ENCODE results near the gene CCL19.

The CCL19 gene

DNA sequence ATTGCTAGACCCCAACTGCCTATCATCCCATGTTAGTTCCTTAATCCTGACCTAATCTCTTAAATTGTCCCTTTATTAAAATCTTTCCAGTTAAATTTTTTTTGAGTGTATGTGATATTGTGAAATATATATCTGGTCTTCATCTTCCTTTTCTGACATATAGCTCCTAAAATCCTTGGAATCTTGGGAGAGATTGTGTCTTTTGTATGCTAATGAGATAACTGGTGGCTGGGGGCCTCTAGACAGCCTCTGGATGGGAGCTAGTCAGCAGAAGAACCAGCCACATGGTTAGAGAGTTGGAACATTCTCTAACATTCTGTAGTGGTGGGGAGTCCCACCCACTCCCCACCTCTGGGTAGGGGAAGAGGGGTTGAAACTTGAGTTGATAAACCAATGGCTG is 3.7 kb upstream of the CCL19 start:
- DNase-seq (ENCODE audit: low spot score) = no peak

DNA sequence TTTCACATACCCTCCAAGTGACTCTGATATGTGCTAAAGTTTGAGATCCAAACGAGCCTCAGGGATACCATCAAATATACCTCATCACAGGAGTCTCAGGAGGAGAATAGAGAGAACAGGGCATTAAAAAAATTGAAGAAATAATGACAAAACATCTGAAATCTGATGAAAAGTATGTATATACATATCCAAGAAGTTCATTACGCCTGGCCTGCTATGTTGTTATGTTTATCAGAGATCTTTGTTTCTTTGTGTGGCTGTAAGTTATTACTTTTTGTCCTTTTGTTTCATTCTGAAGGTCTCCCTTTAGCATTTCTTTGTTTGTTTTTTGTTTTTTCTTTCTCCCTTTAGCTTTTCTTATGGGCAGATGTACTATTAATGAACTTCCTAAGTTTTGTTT is 2.5 kb upstream of the CCL19 start:
- DNase-seq (ENCODE audit: low spot score) = no peak

DNA sequence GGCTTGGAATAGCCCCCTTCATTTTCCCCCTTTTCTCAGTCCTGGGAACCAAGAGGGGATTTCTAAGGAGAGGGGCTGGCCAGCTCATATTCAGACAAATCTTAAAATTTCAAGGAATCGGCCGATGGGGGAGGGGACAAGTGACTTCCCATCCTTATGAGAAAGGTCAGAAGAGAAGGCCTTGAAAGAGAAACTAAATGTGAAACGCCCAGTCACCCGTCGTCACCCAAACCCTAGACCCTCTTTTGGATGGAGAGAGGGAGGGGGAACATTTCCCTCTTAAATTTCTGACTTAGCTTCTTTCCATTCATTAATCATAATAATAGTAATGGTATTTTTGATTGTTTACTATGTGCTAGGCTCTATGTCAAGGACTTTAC is 850 bp upstream of the CCL19 start:
- DNase-seq (ENCODE audit: low spot score) = no peak

DNA sequence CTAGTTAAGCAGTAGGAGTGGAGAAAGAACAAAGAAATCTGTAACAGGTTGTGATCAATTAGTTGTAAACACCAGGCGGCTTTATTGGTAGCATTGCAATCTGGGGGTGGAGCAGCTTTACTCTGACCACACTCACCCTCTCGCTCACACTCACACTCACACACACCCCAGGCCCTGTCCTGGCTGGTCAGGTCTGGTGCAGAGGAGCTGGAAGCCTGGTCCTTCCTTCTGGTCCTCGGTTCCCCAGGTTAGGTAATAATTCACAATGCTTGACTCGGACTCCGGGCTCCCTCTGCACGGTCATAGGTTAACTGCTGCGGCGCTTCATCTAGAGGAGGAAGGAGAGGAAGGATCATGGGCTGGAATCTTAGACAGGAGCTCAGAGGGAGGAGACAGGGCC is 1.6 kb downstream of the CCL19 start:
- DNase-seq (ENCODE audit: low spot score) = no peak

DNA sequence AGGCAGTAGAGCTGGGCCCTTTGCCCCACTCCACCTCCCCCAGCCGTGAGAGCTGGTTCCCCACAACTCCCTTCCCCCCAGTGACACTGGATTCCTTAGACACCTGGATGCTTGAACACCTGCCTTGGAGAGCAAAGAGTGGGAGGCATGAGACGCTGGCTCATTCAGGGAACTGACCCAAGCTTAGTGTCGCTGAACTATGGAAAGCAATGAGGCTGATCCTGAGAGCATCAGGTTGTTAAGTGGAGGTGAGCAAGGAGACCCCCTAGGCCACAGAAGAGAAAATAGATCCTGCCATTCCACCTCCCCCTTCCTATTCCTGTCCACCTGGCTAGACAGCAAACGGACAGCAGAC is 2.0 kb downstream of the CCL19 start:
- no peak for DNase-seq (ENCODE audit: low spot score)

DNA sequence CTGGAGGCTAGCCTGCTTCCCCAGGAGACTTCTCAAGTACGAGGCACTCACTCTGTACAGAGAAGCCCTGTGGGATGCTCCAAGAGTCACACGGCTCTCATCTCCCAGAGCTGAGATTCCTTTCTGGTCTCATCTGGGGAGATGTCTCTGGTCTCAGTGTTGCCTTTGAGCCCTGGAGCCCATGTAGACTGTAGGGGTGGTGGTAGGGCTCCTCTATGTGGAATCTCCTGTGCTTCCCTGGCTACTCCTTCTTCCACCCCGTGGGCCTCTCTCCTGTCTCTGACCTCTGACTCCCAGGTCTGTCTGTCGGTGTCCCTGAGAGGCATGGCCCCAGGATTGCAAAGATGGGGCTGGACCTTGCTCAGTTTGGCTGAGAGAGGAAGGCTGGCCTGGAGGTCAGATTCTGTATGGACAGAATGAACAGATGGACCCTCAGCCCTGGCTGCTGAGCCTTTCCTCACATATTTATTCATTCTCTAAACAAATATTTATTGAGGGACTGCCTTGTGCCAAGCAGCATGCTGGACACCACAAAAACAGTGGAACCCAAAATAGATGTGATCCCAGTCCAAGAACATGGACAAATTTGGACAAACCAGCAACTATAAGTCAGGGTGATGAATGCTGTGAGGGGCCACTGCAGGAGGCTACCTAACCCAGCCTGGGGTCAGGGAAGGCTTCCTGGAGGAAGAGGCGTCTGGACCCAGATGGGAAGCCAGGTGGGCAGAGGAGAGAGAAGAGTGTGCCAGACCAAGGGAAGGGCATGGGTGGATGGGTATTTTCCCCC is 2.6 kb downstream of the CCL19 start:
- no peak for DNase-seq (ENCODE audit: low spot score)

DNA sequence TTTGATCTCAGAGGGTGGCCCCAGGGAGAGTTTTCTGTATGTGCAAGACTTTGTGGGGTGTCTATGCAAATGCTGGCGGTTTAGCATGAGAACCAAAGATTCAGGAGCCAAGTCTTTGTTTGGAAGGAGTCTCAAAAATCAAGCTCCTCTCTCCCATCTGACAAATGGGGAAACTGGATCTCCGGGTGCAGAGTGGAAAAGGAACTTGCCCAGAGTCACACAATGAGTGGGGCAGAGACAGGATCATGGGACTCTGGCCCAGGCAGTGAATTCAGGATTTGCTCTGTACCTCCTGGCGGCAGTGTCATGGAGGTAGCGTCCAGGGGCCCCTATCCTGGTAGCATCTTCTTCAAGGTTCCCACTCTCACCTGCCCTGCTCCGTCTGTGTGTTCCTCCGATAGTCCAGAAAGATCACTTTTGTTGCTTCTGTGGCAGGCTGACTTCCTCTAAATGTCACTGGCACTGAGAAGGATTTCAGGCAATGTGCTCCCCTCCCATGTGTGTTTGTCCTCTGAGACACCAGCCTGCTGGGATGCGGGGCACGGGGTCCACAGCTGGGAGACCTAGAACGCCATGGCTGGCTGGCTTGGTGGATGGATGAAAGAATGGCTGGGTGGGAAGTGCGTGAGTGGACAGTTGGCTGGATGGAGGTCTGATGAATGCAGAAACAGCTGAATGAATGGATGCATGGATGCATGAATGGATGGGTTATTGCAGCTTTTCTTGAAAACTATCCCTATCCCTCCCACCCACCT is 3.6 kb downstream of the CCL19 start:
- no peak for DNase-seq (ENCODE audit: low spot score)

DNA sequence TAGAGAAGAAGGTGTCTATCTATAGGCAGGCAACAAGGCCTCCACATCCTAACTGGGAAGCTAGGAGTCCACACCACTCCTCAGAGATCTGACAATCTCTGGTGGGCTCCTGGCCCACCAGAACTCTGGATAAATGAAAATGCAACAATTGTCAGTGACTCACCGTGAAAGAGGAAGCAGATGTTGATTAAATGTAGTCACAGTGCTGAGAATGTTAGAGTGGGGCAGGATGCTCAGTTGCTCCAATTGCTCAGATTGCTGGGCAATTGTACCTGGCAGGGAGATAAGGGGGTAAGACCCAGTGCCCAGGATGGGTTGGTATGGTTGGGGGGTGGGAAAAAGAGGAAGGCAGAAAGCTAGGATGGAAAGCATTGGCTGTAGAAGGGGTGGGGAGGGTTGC is 4.3 kb downstream of the CCL19 start:
- no peak for DNase-seq (ENCODE audit: low spot score)

DNA sequence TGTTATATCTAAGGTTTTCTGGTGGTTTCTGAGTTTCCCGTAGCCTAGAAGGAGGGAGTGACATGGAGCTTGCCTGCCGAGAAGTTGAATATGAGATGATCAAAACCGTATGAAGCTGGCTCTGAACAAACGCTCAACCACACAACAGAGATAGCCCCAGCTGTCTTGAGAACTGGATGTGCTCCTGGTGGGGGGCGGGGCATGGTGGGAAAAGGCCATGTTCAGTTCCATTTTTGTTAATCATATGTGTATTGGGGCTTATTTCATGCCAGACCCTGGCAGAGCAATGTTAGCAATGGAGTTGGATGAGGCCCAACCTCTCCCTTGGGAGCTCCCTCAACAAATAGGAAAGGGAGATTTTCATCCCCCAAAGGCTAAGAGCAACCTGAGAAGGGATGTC is 4.8 kb downstream of the CCL19 start:
- DNase-seq (ENCODE audit: low spot score) = no peak

DNA sequence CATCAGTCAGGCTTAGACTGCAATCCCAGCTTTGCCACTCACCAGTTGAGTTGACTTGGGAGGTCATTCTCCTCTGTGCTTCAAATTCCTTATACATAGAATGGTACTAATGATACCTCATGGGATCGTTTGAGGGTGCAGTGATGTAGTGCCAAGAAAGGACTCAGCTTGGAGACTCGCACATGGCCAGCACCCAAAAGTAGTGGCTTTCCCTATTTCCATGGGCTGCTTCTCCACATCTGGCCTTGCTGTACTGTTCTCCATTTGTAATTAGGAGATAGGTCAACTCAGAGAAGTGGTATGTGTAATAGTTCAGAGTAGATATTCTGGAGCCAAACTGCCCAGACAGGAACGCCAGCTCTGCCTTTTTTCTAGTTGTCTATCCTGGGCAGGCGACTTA is 5.5 kb downstream of the CCL19 start:
- DNase-seq (ENCODE audit: low spot score) = no peak

DNA sequence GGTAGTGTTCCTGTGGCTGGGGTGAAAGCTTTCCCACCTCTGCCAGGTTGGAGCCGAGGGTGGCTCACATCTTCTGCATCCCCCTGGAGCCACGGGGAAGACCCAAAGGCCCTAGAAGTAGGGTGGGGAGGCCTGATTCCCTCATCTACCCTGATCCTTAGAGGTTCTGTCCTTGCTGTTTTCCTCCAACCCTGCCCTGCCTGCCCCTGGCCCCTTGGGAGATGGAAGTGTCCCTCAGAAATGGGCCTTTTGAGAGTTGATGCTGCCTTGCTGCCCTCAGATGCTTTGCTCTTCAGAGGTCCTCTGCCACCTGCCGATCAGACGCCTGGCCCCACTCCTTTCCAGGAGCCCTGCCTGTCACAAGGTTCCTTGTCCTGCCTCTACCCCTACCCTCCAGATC is 6.3 kb downstream of the CCL19 start:
- DNase-seq (ENCODE audit: low spot score) = no peak

DNA sequence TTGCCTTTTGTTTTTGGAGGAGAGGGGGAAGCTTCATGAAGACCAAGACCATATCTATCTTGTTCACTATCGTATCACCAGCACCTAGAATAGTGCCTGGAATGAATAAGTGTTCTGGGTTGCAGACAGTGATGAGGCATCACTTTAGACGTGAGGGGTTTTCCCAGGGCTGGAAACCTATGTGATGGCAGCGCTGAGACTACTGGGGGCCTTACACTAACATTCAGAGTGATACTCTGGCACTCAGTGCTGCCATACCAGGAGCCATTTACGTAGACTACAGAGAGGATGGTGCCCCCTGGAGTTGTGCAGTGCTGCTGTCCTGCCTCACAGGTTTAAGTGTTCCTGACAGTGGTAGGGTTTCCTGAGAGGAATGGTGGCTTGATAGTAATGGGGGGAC is 6.9 kb downstream of the CCL19 start:
- no peak for DNase-seq (ENCODE audit: low spot score)

DNA sequence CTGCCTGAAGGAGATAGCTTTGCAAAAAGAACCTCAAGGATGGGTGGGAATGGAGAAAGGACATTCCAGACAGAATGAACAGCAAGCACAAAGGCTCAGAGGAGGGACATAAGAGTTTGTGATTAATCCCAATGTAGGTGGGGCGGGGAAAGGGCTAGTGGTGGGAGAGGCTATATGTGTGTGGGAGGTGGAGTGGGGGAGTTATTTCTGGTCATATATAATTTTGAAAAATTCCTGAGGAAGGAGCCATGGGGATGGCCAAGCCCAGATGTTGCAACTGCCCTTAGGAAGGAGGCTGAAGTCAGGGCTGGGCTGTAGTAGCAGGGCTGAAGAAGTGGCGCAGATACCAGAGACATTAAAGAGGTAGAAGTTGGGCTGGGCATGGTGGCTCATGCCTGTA is 15.2 kb downstream of the CCL19 start:
- no peak for DNase-seq (ENCODE audit: low spot score)

DNA sequence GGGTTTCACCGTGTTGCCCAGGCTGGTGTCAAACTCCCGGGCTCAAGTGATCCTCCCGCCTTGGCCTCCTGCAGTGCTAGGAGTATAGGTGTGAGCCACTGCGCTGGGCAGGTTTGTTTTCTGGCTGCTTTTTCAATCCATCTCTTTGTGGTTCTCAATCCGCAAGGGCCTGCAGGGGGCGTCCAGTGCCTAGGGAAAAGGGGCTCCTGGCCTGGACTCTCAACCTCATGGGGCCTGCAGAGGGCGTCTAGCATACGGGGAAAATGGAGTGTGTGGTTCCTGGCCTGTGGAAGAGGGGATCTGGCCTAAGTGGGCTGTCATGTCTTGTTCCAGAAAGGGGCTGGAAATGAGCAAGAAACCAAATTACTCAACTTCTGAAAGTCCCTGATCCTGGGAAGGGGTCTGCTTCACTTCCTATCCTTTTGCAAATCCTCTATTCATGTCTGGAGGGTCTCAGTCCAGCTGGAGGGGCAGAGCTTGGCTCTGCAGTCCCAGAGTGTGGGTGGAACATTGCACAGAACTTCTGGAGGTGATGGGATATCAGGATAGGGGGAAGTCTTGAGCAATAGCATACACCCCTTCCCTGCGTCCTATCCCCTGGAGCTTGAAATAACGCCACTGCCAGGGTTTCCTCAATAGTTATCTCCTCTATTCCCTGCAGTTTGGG is 15.9 kb downstream of the CCL19 start:
- DNase-seq (ENCODE audit: low spot score) = peak; percentile 73

DNA sequence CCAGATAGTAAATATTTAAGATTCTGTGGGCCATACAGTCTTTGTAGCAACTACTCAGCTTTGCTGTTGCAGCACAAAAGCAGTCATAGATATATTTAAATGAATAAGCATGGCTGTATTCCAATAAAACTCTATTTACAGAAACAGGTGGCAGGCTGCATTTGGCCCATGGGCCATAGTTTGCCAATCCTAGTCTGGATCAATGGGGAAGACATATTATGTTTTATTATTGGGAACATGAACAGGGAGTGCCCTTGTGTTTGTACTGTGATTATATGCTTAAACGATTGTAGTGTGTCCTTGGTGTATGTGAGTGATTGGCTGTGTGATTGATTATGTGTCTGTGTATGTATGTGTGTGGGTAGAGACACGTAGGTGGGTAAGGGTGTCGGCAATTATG is 16.6 kb downstream of the CCL19 start:
- no peak for DNase-seq (ENCODE audit: low spot score)

DNA sequence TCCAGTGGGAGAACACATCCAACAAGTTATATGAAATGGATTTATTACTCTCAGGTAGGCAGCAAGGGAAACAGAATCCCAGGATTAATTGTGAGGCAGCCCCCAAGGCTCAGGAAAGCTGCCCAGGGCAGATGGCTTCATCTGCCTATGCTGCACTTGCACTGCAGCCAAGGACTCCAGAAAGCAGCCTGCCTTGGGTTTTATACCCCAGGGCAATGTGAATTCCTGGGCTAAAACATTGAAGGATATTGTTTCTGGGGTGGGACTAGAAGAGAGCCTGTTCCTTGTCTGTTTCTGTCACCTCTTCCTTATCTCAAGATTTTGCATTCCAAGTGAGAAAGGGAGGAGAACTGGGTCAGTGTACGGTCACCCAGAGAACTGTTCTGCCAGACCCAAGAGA is 19.8 kb downstream of the CCL19 start:
- DNase-seq (ENCODE audit: low spot score) = no peak

DNA sequence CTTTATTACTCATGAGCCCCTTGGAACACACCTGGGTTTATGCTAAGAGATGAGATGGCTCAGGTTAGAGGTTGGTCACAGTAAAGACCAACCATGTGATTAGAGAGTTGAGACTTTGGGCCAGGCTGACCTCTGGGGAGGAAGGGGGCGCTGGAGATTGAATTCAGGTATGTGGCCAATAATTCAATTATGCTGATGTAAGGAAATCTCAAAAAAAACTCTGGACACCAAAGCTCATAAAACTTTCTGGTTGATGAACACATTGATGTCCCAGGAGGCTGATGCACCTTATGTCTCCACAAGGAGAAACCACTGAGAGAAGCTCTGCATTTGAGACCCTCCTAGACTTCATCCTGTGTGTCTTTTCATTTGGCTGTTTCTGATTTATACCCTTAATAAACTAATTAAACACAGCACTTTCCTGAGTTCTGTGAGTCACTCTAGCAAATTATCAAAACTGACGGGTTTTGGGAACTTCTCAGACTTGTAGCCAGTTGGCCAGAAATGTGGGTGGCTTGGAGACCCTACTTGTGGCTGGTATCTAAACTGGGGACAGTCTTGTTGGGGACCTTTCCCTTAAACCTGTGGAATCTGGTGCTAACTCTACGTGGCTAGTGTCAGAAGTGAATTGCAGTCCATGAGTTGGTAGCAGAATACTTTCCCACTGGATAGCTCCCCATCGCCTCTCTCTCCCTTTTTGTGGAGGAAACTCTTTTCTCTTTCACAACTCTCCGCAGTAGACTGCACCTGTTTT is 21.1 kb downstream of the CCL19 start:
- no peak for DNase-seq (ENCODE audit: low spot score)

DNA sequence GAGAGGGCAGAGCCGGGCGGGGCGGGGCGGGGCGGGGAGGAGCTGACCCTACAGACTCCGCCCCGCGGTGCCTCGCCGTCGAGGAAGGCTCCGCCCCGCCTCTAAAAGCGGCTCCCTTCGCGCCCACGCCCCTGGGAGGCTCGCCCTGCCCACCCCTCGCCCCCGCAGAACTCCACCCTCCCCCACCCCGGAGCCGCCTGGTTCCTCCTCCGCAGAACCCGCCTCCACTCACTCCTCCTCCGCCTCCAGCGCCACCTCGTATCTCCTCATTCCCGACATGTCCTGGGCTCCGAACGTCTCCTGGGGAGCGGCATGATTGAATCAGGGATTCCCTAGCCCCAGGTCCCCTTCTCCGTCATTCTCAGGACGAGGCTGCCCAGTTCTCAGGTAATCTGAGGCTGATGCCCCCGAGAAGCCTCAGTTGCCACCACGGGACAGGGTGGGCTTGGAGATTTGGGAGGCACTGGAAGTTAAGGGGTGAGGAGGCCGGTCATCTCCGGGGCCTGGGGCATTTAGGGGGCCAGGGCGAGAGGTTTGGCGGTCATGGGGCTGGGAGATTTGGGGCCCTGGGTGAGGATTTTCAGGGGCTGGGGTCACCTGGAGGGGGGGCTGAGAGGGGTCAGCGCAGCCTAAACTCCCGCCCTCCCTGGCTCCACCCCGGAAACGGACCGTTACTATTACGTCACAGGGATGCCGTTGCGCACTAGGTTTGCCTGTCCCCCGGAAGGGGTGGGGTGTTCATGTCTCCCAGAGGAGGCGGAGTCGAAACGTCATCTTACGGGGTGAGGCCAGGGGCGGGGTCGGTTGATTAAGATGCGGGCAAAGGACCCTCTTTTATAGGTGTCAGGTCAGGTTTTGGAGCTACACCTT is 25.5 kb downstream of the CCL19 start:
- peak; percentile 98 for DNase-seq (ENCODE audit: low spot score)

DNA sequence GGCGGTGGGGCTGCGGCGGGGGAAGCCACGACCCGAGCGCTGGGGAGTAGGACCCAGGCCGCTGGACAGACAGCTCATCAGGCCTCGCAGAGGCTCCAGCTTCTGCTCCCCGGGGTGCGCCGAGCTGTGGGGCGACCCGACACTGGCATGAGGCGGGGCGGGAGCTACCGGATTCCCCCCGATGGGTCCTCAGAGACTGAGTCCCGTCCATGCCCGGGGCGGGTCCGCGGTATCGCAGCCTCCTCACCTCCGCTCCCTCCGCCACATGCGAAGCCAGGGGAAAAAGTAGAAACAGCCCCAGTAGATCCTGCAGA is 26.1 kb downstream of the CCL19 start:
- DNase-seq (ENCODE audit: low spot score) = no peak

DNA sequence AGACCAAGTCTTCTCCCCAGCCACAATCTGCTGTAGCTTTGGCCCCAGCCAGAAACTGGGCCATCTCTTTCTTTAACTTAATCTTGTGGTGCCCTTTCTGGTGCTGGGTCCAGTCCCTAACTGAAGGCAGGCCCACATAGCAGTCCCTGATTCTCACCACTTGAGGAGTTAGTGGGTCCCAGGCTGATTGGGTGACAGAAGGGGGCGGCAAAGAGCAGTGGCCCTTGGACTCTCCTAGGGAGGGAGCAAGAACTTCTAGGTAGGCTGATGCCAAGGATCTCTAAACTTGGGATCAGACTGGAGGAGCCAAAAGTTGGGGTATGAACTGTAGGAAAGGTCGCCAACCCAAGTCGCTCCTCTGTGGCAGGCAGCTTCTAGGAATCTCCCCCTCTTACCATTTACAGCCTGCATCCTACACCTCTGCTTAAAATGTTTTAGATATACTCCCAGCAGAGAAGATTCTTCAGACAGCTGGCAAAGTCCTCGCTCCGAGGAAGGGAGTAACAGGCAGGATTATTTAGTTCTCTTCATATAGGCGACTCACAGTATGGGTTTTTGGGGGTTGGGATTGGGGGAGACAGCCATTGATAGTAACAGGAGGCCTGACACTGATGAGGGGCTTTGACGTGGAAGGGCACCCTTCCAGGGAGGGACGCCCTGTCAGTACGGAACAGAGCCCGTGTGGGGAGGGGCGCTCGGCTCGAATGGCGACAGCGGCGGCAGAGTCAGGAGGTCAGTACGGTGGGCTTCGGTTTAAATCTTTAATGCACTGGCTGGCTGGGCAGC is 26.6 kb downstream of the CCL19 start:
- peak; percentile 83 for DNase-seq (ENCODE audit: low spot score)

DNA sequence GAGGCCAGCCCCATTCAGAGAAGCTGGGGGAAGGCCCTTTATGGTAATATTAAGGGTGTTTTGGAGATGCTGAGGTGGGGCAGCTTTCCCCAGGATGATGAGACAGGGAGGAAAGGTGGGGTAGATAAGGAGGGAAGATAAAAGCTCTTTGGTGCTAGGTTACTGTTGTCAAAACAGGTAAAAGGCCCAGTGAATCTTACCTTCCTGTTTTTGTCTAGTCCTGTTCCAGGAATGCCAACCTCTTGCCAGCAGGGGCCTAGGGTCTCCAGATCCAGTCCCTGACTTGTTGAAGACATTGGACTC is 27.8 kb downstream of the CCL19 start:
- DNase-seq (ENCODE audit: low spot score) = no peak

Measured in cerebellar cortex (tissue), 1 donor.